Measurements from ENCODE around the gene TUBA8. TPM values are rescaled to one million over a fixed set of nuclear protein-coding genes. Genes with fewer than 3 reads are reported as not detected.

The TUBA8 gene
- total RNA-seq, 4 donors from 2014 or later = 4.3 to 6.6 TPM; not detected in 2

DNA sequence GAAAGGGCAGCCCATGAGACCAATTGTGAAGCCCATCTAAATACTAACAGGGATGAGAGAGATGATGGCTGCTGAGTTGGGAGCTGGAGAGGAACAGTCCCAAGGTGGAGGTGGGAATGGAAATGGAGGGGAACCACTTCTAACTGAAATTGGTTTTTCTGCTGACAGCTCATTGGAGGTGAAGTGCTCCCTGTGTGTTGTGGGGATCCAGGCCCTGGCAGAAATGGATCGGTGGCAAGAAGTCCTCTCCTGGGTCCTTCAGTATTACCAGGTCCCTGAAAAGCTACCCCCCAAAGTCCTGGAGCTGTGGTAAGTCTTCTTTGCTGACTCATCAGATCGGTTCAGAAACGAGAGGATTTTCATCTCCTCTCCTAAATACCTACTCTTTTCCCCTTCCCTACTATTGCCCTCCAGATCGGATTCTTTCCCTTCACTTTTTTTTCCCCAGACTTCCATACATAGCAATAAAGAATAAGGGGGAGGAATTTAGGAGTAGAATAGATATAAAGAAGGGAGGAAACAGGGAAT is 30.8 kb upstream of the TUBA8 start:
- no peaks in the 10 kb centered on the region for H3K9me3 ChIP-seq
- DNase-seq = peak in 1 of 3 donors; percentile 30
- TF ChIP-seq, protein P1, sequence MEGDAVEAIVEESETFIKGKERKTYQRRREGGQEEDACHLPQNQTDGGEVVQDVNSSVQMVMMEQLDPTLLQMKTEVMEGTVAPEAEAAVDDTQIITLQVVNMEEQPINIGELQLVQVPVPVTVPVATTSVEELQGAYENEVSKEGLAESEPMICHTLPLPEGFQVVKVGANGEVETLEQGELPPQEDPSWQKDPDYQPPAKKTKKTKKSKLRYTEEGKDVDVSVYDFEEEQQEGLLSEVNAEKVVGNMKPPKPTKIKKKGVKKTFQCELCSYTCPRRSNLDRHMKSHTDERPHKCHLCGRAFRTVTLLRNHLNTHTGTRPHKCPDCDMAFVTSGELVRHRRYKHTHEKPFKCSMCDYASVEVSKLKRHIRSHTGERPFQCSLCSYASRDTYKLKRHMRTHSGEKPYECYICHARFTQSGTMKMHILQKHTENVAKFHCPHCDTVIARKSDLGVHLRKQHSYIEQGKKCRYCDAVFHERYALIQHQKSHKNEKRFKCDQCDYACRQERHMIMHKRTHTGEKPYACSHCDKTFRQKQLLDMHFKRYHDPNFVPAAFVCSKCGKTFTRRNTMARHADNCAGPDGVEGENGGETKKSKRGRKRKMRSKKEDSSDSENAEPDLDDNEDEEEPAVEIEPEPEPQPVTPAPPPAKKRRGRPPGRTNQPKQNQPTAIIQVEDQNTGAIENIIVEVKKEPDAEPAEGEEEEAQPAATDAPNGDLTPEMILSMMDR (IDR thresholded peaks at IDR 0.05) = no peak
- no peak for TF ChIP-seq POLR2A (IDR thresholded peaks at IDR 0.05)
- H3K27me3 ChIP-seq = no peaks in the 10 kb centered on the region
- H3K27ac ChIP-seq = peak overlapping the region in 2 of 4 donors; percentile 94
- H3K36me3 ChIP-seq = peaks cover 0 to 52% (median 0%) of the 10 kb centered on the region in 3 donors
- peak overlapping the region in 2 of 4 donors; percentile 90 to 97 for H3K4me3 ChIP-seq
- peaks cover 0 to 27% (median 14%) of the 10 kb centered on the region in 4 donors for H3K4me1 ChIP-seq

DNA sequence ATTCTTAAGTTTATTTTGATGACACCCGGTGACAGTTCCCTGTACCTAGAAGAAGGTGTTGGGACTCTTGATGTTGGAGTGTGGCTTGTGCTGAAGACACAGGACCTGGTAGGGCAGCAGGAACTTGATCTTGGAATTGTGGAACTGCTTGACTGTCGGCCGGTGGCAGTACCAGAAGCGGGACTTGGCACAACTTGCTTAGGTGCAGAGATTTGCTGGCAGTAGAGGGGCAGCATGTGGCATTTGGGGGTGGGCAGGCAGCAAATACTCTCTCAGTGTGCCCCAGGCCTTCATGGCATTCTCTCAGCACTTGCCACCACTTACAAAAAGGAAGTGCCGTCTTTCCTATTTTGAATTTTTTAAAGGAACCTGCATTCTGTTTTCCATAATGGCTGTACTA is 29.2 kb upstream of the TUBA8 start:
- H3K27ac ChIP-seq = no peak overlapping the region
- no peak overlapping the region for H3K4me3 ChIP-seq
- DNase-seq = peak in 1 of 3 donors; percentile 32
- no peaks in the 10 kb centered on the region for H3K27me3 ChIP-seq
- peaks cover 0 to 26% (median 13%) of the 10 kb centered on the region in 4 donors for H3K4me1 ChIP-seq
- H3K9me3 ChIP-seq = no peaks in the 10 kb centered on the region
- peaks cover 0 to 68% (median 0%) of the 10 kb centered on the region in 3 donors for H3K36me3 ChIP-seq
- TF ChIP-seq, protein P1 (IDR thresholded peaks at IDR 0.05) = no peak

GRCh38 chr22:18082467-18082866 is 28.1 kb upstream of the TUBA8 start:
- TF ChIP-seq, protein P1 (IDR thresholded peaks at IDR 0.05) = no peak
- TF ChIP-seq POLR2A (IDR thresholded peaks at IDR 0.05) = no peak
- Histone ChIP-seq H3K27me3 (no peaks in the 10 kb centered on the region), H3K9me3 (no peaks in the 10 kb centered on the region), H3K4me3 (no peak overlapping the region), H3K27ac (no peak overlapping the region), H3K36me3 (peaks cover 0 to 79% (median 0%) of the 10 kb centered on the region in 3 donors), H3K4me1 (peaks cover 0 to 18% (median 9%) of the 10 kb centered on the region in 4 donors)
- no peak for DNase-seq

GRCh38 chr22:18083406-18083805 is 27.2 kb upstream of the TUBA8 start:
- no peak for TF ChIP-seq POLR2A (IDR thresholded peaks at IDR 0.05)
- TF ChIP-seq, protein P1 (IDR thresholded peaks at IDR 0.05) = no peak

DNA sequence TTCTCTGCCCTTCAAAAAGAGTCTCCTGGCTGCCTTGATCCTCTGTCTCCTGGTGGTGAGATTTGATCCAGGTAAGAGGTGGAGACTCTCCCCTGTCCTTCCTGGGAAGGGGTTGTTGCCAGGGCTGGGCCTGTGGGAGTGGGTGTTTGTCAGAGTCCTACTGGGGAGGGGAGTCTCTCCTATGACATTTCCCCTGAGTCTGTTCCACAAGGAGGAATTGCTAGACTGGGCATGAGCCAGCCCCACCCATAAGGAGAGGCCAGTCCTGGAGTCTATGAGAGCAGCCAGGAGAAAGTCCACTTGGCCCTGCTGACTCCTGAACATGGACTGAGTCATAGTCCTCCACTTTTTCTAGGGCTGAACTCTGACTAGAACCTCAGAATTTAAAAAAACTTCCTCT is 25.4 kb upstream of the TUBA8 start:
- Histone ChIP-seq H3K4me1 (peaks cover 0 to 24% (median 4%) of the 10 kb centered on the region in 4 donors), H3K36me3 (peaks cover 0 to 98% (median 0%) of the 10 kb centered on the region in 3 donors), H3K27me3 (no peaks in the 10 kb centered on the region), H3K4me3 (no peak overlapping the region), H3K27ac (peak overlapping the region in 3 of 4 donors; percentile 72 to 91 (median 78)), H3K9me3 (no peaks in the 10 kb centered on the region)
- DNase-seq = peak in 2 of 3 donors; percentile 82 to 89
- TF ChIP-seq, protein P1 (IDR thresholded peaks at IDR 0.05) = peak in 2 of 6 experiments; percentile 9 to 25
- peak in 1 of 2 donors; percentile 61 for TF ChIP-seq POLR2A (IDR thresholded peaks at IDR 0.05)

More at GRCh38 chr22:18083406-18083805, 27.2 kb upstream of the TUBA8 start:
- peak overlapping the region in 1 of 4 donors; percentile 4 for H3K27ac ChIP-seq
- no peaks in the 10 kb centered on the region for H3K9me3 ChIP-seq
- DNase-seq = no peak
- H3K4me1 ChIP-seq = peaks cover 4 to 25% (median 8%) of the 10 kb centered on the region in 4 donors
- H3K27me3 ChIP-seq = no peaks in the 10 kb centered on the region
- H3K36me3 ChIP-seq = peaks cover 0 to 88% (median 0%) of the 10 kb centered on the region in 3 donors
- H3K4me3 ChIP-seq = no peak overlapping the region
